GM21825 (cell line): ENCODE measurements around the gene PCSK2.

Source experiments
- ATAC-seq: cut with Tn5 transposase; IDR thresholded peaks from one replicate; pipeline ENCODE4 v1.9.1; 2021; ENCODE audit warnings: mild to moderate bottlenecking, moderate library complexity; ENCODE audit not compliant: unreplicated experiment

Gene PCSK2

DNA sequence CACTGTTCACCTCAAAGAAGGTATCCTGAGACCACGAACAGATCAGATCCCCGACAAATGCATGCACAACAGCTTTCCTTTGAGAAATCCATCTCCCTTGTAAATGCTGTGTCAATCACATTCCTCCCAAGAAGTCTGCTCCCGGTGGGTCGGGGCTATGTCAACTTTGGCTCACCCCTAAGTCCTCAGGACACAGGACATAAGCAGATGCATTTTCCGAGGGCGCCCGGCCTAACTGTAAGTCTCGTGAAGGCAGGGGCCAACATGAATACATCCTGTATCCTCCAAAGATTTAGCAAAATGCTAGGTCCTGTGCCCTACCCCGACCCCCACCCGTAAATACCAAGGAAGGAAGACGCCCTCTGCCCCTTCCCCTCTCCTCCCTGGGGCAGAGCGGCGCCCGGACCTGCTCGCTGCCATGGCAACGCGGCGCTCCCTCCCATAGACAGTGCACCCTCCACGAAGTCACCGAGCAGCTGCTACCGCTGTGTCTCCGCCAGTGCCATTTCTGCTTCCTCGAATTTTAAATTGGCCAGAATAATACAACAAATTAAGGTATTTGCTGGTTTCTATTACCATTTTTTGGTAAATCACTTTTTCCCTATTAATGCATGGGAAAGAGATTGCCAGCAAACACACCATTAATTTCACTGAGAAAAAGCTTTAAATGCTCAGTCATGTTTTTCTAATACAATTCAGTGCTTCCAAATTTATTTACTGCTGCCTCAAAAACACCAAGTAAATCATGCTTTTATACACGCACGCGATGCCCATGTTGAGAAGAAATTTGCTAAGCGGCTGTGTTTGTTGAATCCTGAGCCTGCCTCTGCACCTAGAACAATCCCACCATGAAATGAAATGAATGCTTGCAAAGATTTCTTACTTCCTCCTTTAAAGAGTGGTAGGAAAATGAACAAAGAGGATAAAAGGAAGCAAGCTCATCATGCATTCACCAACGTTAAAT, 100.6 kb downstream of the PCSK2 start:
- ATAC-seq, result no peak

DNA sequence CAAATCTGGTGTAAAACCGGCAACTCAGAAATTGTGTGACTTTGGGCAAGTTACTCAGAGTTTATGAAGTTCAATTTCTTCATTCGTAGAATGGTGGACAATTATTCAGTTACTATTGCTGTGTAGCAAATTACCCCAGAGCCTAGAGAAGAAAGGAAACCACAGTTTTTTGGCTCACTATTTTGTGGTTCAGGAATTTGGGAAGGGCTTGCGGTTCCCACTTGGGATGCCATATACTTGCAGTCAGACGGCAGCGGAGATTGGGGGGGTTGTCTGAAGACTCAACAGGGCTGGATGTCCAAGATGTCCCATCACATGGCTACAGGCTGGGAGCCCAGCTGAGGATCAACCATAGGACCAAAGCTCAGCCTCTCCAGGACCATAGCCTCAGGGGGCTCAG, 108.1 kb downstream of the PCSK2 start:
- no peak for ATAC-seq

DNA sequence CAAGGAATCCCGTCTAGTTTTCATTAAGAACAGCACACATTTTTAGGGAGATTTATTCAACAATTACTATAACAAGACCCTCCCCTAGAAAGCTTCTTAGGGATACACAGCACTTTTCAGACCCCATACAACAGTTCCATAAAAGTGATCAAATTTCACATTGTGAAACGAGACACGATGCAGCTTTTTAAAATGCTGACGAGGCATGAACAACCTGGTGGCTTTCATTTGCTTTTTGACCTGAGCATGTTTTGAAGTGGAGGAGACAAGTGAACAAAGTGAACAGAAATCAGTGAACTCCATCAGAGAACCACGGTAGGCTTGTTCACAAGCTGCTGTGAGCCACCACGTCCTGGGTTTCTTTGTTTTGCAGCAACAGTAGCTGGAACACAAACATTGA, 112.2 kb downstream of the PCSK2 start:
- ATAC-seq, result no peak

DNA sequence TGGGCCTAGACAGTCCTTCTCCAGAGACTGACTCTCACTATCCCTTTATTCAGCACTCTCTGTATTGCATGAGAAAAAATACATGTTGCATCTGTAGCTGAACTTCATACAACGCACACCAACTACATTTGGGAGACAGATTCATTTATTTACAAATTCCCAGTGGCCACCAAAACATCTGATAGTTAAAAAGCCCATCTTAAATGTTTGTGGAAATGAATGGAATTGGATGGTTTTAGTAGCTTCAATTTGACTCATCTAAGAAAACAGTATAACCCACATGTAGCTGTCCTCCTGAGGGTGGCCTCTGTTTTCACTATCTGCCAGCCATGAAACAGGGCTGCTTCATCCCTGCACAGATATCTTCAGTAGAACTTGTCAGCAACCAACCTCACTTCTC, 116.3 kb downstream of the PCSK2 start:
- ATAC-seq, result no peak

DNA sequence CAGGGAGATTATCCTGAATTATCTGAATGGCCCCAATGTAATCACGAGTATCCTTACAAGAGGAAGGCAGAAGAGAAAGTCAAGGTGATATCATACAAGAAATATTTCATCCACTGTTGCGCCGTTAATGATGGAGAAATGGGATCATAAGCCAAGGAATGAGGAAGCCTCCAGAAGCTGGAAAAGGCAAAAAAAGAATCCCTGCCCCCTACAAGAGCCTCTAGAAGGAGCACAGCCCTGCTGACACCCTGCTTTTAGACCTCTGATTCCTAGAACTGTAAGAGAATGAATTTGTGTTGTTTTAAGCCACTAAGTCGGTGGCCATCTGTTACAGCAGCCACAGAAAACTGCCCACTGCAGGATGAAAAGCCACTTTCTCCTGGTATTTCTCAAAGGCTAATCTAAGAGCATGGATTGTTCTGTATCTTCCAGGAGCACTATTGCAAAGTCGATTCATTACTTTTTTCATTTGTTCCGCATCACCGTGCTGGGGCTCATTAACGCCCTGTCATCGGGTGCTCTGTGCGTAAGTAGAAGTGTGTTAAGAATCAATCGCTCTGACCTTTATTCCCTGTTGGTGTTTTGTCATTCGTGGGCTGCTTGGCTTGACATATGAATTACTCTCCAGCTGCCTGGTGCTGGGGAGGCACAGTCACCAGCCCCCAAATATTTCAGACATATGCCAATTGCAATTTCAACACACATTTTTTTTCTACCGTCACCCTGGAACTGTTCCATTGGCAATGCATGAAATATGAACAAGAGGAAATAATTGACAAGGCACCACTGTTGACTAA, 117.0 kb downstream of the PCSK2 start:
- no peak for ATAC-seq

DNA sequence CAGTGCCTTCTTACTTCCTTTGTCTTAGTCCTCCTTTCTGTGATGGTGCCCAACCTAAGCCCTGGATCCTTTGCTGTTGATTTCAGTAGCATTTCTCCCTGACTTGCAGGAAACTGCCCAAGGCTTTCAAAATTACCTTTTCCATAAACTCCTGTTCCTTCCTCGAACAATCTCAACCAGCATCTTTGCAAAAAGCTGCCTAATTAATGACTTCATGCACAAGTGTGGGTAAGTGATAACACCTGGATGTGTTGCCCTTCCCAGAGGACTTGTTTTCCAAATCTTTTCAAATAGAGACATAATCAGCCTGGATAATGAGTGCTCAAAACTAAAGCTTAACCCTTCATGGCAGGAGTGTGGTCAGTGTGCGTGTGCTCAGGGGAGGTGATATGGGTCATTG, 118.0 kb downstream of the PCSK2 start:
- ATAC-seq, result no peak

DNA sequence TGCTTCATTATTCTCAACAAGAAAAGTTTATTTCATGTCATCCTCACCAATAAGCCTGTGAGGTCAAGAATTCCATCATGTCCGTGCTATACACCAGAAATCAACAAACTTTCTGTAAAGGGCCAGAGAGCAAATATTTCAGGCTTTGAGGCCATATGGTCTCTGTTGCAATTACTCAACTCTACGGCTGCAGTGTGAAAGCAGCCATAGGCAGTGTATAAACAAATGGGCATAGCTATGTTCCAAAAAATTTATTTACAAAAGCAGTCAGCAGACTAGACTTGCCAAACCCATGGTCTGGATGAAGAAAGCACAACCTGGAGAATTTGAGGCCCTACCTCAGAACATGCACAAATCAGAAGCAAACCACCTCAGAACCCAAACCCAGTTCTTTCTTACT, 118.5 kb downstream of the PCSK2 start:
- ATAC-seq, result no peak

DNA sequence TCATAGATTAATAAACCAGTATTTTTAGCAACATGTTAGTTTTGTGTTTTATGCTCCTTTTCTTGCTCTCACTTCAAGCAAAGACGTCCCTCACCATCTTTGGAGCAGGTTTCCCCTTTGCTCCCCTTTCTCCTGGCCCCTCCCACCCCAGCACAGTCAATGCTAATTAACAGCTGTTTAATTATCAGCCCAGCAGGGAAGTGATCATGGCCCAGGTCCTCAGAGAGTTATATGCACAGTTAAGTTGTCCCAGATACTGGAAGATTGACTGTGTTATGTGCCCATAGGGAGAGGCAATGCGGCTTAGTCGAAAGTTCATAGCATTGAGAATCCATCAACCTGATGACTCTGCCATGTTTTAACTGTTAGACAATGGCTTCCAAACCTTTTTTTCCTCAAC, 123.5 kb downstream of the PCSK2 start:
- ATAC-seq, result no peak

DNA sequence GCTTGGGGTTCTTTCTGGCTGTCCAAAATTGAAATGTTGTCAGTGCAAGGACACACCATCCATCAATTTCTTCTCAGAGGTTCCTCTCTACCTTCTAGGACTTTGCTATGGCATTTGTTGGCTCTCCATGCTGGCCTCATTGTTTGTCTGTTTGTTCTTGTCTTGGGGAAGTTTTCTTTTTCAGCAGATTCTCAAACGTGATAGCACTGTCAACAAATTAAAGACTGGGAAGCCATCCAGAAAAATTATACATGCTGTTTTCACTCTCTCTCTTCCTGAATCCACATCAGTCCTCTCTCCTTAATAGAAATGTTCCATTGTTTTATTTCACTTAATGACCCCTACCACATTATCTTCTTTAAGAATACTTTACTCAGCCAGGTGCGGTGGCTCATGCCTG, 130.4 kb downstream of the PCSK2 start:
- no peak for ATAC-seq

DNA sequence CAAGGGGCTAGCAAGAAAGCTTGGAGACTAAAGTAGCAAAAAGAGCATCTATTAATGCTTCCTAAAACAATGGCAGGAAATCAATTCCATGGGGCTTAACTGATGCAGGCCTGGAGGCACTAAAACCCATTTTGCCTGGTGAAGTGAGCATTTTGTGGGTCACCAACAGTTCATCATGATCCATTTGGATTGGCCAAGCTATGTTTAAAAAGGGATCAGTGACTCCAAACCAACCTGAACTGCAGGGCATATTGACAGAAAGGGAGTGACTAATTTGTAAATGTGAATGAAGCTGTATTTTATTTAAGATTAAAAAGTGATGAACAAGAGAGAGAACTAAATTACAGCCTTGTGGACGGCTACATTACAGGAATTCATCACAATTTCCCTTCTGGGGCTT, 132.0 kb downstream of the PCSK2 start:
- no peak for ATAC-seq

DNA sequence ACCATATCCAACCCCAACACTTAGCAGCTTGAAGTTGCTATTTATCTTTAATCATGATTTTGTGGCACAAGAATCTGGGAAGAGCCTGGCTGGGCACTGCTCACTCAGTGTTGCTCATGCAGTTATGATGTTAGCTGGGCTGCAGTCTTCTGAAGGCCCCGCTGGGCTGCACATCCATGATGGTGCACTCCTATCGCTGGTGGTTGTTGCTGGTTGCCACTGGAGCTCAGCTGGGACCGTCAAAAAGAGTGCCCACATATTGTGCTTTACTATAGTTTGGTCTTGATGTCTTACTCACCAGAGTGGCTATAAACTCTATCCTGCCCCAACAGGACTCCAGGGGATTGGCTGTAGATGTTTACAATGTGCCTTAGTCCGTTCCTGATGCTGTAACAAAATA, 137.8 kb downstream of the PCSK2 start:
- ATAC-seq, result no peak

DNA sequence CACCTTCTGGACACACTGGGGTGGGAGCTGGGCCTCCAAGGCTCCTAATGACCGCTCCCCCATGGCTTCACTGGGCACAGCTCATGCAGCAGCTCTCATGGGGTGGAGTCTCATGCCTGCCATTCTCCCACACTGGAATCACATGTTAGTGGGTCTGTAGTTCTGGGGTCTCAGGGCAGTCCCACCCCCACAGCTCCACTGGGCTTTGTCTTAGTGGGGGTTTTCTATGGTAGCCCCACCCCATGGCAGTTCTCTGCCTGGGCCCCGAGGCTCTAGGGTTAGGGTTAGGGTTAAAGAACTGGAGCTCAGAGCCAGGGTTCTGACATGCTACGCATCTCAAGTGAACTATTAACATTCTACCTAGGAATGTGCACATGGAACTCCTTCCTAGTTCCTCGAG, 139.0 kb downstream of the PCSK2 start:
- ATAC-seq, result no peak

DNA sequence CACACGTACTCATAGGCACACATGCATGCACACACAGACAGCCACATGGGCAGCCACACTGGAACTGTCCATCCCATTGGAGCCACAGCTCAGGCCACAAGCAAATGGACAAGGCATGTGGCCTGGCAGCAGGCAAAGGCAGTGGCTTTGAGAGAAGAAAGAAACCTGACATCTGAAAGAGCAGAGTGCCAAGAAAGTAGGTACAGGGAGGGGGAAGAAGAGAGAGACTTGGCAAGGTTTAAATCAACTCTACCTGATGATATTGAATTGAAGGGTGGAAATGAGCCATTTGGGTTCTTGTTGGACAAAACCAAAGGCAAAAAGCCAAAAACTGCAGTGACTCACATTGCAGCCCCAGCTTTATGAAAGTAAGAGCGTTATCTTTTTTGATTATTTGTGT, 142.7 kb downstream of the PCSK2 start:
- no peak for ATAC-seq

DNA sequence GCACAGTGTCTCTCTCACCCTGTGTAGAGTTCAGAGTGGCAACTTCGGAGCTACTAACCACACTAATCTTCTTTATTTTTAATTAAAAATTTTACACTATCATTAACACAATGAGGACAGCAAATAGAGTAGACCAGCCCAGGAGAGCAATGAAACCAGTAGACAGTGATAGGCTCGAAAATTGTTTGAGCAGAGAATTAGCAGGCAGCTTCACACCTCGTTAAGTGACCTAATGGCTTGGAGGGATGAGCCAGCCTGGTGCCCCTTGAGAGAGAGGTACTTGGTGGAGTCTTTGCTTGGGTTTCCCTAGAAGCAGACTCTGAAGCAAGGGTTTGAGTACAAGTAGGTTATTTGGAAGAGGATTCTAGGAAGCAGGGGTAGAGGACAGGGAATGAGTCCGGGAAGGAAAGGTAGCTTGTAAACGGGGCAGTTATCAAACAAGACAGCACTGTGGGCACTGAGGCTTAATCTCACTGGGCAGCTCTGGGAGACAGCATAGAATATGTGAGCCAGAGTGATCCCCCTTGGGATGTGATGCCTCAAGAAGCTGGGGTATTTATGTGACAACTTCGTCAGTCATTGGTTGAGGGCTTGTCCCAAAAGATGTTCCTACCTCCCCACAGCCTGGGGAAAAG, 146.1 kb downstream of the PCSK2 start:
- no peak for ATAC-seq

DNA sequence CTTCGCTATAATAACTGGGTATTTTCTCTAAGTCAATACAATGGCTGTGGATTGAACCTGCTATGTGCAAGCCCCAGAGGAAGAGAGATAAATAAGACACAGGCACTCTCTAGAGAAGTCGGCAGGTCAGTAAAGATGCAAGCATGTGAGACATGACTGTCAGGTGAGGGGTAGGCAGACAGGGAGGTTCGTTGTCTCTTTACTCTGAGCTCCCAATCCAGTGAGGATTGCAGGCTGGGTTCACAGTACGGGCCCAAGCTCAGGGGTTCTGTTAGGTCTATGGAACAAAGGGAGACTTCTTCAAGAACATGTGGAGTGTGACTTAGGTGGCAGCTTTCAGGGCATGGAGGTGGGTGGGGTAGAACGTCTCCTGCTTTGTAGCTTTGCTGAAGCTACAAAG, 147.2 kb downstream of the PCSK2 start:
- ATAC-seq, result no peak

DNA sequence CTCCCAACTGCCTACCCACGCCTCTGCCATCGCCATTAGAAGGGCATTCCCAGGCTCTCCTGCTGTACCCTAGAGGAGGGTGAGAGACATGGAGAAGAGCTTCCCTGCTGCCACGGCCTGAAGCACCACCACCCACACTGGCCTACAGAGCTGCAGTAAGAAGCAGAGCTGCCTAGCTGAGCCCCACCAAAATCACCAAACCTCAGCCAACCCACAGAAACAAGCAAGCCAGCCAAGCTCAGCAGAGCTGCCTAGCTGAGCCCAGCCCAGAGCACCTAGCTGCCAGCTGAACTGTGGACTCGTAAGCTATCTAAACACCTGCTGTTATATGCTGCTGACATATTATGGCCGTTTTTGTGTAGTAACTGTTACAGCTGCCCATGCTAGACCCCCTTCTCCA, 149.2 kb downstream of the PCSK2 start:
- ATAC-seq, result no peak

DNA sequence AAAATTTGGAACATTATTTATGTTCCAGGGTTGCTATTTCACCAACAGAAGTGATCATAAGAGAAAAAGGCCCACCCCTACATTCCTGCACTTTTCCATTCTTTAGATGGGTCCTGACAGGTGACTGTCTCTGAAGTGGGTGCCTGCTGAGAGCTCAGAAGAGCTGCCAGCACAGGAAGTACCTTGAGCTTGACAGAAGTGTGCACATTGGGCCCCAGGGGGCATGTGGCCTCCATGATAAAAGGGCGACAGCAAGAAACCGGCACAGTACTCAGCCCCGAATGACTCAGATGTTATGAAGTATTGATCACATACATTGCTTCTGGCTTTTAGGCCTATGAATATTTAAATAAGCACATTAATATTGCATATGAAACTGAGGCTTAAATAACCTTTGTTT, 150.4 kb downstream of the PCSK2 start:
- no peak for ATAC-seq

DNA sequence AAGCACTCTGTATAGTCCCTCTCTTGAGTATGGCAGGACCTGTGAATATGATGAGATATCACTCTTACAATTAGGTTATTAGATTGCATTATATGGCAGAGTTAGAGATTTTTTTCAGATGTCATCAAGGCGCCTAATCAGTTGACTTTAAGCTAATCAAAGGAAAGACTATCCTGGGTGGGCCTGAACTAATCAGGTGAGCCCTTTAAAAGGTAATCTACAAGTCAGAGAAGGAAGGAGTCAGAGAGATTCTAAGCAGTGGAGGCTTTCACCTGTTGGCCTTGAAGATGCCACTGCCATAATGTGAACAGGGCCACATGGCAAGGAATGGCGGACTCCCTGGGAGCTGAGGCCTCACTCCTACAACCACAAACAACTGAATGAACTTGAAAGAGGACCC, 152.8 kb downstream of the PCSK2 start:
- no peak for ATAC-seq

DNA sequence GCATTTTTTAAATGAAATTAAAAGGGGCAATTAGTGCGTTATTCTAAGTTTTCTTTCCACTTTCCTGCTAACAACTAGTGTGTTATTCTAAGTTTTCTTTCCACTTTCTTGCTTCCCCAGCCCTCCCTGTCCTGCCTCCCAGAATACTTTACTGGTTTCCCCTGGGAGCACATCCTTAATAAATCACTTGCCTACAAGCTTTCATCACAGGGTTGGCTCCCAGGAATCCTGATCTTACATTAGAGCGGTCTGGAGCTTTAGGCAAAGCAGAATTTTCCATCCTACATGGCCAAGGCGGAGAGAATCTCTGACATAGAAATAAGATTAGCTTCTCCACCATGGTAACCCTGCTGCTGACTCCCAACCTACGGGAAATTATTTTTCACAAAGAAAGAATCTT, 154.0 kb downstream of the PCSK2 start:
- no peak for ATAC-seq

DNA sequence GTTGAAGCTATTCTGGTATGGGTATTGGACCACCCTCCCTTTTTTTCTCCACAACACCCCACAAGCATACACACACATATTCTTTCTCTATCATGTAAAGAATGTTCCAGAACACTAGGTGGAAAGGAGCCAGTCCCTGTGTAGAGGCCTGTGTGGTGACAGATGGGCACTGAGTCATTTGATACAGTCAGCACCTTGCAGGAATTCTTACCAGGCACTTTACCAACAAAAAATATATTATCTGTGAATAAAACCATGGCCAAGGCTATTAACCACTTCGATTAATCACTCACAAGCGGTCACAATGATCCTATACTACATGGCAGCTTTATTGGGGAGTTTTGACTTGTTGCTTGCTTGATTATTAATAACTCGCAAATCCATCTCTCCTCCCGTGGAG, 154.9 kb downstream of the PCSK2 start:
- no peak for ATAC-seq

DNA sequence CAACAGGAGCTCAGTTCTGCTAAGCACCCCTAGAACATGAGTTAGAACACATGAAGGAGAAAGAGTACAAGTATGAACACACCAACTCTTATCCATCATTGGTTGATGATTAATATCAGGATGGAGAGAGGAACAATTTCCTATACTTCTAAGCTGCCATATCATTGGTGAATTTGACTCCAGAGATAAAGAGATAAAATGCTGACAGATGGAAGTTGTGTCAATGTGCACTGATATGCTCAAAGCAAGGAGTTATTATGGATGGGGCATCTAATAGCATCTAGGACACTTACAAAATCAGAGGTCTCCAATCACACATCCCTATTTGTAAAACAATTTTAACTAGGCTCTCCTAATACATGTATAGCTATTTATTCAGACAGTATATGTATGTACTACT, 159.0 kb downstream of the PCSK2 start:
- no peak for ATAC-seq

DNA sequence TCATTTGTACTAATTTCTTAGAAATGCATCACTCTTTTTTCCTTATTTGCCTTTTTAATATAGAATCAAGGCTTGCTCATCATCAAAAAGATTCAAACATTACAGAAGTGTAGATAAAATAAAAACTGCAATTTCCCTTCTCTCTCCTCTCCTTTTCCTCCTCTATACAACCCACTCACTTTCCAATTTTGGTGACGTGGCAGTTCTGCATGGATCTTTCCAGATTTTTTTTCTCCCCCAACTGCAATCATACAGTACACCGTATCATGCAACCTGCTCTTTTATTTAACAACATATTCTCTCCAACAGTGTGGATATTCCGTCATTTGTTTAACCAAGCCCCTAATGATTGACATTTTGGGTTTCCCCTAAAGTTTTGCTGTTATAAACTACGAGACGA, 163.8 kb downstream of the PCSK2 start:
- ATAC-seq, result no peak
